GM23338 (cell line): ENCODE measurements around the gene ST6GALNAC6. TPM values are rescaled to one million over a fixed set of nuclear protein-coding genes. Genes with fewer than 3 reads are reported as not detected.
"Not testable (repeated sequence)": the region's sequence is repeated elsewhere in the genome, so short reads cannot be mapped to it uniquely, and the experiment has no call there.

Experiments
- ATAC-seq: fragments of 200-7000 bp; cut with Tn5 transposase; 3 replicates; pipeline ENCODE4 v1.9.1; 2020
- DNase-seq: peaks from one replicate; pipeline ENCODE4 v3.0.0-alpha.2; 2015; ENCODE audit warnings: low spot score
- H2AFZ ChIP-seq: fragments of 200-600 bp; sonication (generic); 2 replicates; pipeline ENCODE4 v1.8.0; 2016; ENCODE audit warnings: antibody characterized with exemption, mild to moderate bottlenecking, moderate library complexity
- H3F3A ChIP-seq: fragments of 200-600 bp; sonication (generic); replicated peaks from 2 replicates; pipeline ENCODE4 v1.8.0; 2017; ENCODE audit warnings: antibody characterized with exemption, mixed run types, low read depth
- H3K27ac ChIP-seq: fragments of 200-600 bp; sonication (generic); 2 replicates; pipeline ENCODE4 v1.6.1; 2016; ENCODE audit warnings: low read depth
- H3K27me3 ChIP-seq: fragments of 200-600 bp; sonication (generic); 2 replicates; pipeline ENCODE4 v1.8.0; 2016; ENCODE audit warnings: mild to moderate bottlenecking, mixed run types, moderate library complexity; ENCODE audit not compliant: insufficient read depth
- H3K36me3 ChIP-seq: fragments of 200-600 bp; sonication (generic); 2 replicates; pipeline ENCODE4 v1.8.0; 2016; ENCODE audit warnings: mild to moderate bottlenecking; ENCODE audit not compliant: insufficient read depth
- H3K4me1 ChIP-seq: fragments of 200-600 bp; sonication (generic); 2 replicates; pipeline ENCODE4 v1.8.0; 2016; ENCODE audit warnings: mild to moderate bottlenecking, moderate library complexity; ENCODE audit not compliant: insufficient read depth
- H3K4me2 ChIP-seq: fragments of 200-600 bp; sonication (generic); 2 replicates; pipeline ENCODE4 v1.7.1; 2017; ENCODE audit warnings: mixed run types
- H3K4me3 ChIP-seq: fragments of 200-600 bp; sonication (generic); 2 replicates; pipeline ENCODE4 v1.6.1; 2016; ENCODE audit warnings: mixed run types
- H3K79me2 ChIP-seq: fragments of 200-600 bp; sonication (generic); replicated peaks from 2 replicates; pipeline ENCODE4 v1.8.0; 2017; ENCODE audit warnings: mild to moderate bottlenecking; ENCODE audit not compliant: insufficient read depth
- H3K9me2 ChIP-seq: fragments of 200-600 bp; sonication (generic); 2 replicates; pipeline ENCODE4 v1.8.0; 2017; ENCODE audit not compliant: insufficient read depth
- H4K20me1 ChIP-seq: fragments of 200-600 bp; sonication (generic); replicated peaks from 2 replicates; pipeline ENCODE4 v1.8.0; 2017; ENCODE audit warnings: mild to moderate bottlenecking; ENCODE audit not compliant: insufficient read depth
- H3K27ac Mint-ChIP-seq: 2 replicates; pipeline ENCODE4 v1.8.0; 2020; ENCODE audit warnings: inconsistent platforms, mild to moderate bottlenecking, moderate library complexity, mixed read lengths
- H3K27me3 Mint-ChIP-seq: 3 replicates; pipeline ENCODE4 v1.8.0; 2022; ENCODE audit warnings: low read depth, mild to moderate bottlenecking, moderate library complexity, mixed read lengths, inconsistent platforms; ENCODE audit not compliant: insufficient read depth, poor library complexity
- H3K36me3 Mint-ChIP-seq: 3 replicates; pipeline ENCODE4 v1.8.0; 2021; ENCODE audit warnings: low read depth, mild to moderate bottlenecking, inconsistent platforms, moderate library complexity, mixed read lengths
- H3K4me1 Mint-ChIP-seq: 3 replicates; pipeline ENCODE4 v1.8.0; 2020; ENCODE audit warnings: mild to moderate bottlenecking, inconsistent platforms, mixed read lengths
- H3K4me3 Mint-ChIP-seq: 3 replicates; pipeline ENCODE4 v1.8.0; 2021; ENCODE audit warnings: moderate library complexity, mild to moderate bottlenecking, inconsistent platforms, mixed read lengths
- H3K9me3 Mint-ChIP-seq: 3 replicates; pipeline ENCODE4 v1.8.0; 2020; ENCODE audit warnings: moderate library complexity, mild to moderate bottlenecking, inconsistent platforms, mixed read lengths
- EZH2 ChIP-seq: fragments of 200-600 bp; sonication (generic); IDR thresholded peaks from one replicate; pipeline ENCODE4 v1.8.0; 2017; ENCODE audit warnings: antibody characterized with exemption, mild to moderate bottlenecking, low read depth; ENCODE audit not compliant: unreplicated experiment
- EZH2phosphoT487 ChIP-seq: fragments of 200-600 bp; sonication (generic); IDR thresholded peaks from one replicate; pipeline ENCODE4 v1.8.1; 2018; ENCODE audit warnings: antibody characterized with exemption; ENCODE audit not compliant: unreplicated experiment
- JUNB ChIP-seq: IDR thresholded peaks from one replicate; pipeline ENCODE4 v1.6.1; 2016; ENCODE audit warnings: antibody characterized with exemption; ENCODE audit not compliant: unreplicated experiment
- NANOG ChIP-seq: IDR thresholded peaks from 2 replicates; pipeline ENCODE4 v1.6.1; 2016; ENCODE audit warnings: antibody characterized with exemption, borderline replicate concordance
- POLR2AphosphoS5 ChIP-seq: IDR thresholded peaks from 2 replicates; pipeline ENCODE4 v1.6.1; 2016; ENCODE audit warnings: antibody characterized with exemption, low read depth
- STAT1 ChIP-seq: IDR thresholded peaks from one replicate; pipeline ENCODE4 v1.6.1; 2016; ENCODE audit warnings: antibody characterized with exemption; ENCODE audit not compliant: unreplicated experiment
- ZNF114 ChIP-seq: fragments of 250-450 bp; sonication (Bioruptor Pico); IDR thresholded peaks from 2 replicates; pipeline ENCODE4 v1.5.0; 2020; ENCODE audit warnings: mild to moderate bottlenecking, moderate library complexity
- polyA plus RNA-seq: library from polyadenylated mRNA; unstranded; fragments of >200 nt; fragmentation: Nextera tagmentation; extraction: Ambion mirVana; gene quantifications from 2 replicates; pipeline ENCODE4 v1.2.1, GENCODE V29; 2016
- total RNA-seq: library from RNA; depleted of rRNA; stranded (reverse); fragments of >200 nt; shearing (Covaris generic); gene quantifications from 2 replicates; pipeline ENCODE4 v1.2.3, GENCODE V29; 2014
- TF ChIP-seq, protein P1 (sequence below): fragments of 250-450 bp; sonication (Bioruptor Pico); IDR thresholded peaks from 2 replicates; pipeline ENCODE4 v1.5.0; 2020; ENCODE audit warnings: mild to moderate bottlenecking, moderate library complexity
- TF ChIP-seq, protein P2 (sequence below): IDR thresholded peaks from 2 replicates; pipeline ENCODE4 v1.6.1; 2016; ENCODE audit warnings: antibody characterized with exemption
- TF ChIP-seq, protein P3 (sequence below): IDR thresholded peaks from one replicate; pipeline ENCODE4 v1.6.1; 2018; ENCODE audit warnings: antibody characterized with exemption; ENCODE audit not compliant: unreplicated experiment

ST6GALNAC6 gene
- total and polyA plus RNA-seq, 2 experiments from 2014 or later: 20.7 to 39.2 TPM

DNA sequence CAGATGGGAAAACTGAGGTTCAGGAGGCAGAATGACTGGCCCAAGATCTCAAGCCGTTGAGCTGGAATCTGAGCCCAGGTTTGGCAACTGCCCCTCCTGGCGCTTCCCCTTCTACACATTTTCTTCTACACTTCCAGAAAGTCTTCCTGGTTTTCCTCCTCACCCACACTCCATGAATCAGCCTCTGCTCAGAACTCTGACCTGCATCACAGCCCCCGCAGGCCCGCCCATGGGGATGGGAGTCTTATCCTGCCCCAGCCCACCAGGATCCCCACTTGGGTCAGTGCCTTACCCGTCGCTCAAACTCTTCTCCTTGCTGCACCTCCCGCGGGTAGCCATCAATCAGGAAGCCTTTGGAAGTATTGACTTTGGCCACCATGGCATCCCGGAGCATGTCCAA is 27.9 kb downstream of the ST6GALNAC6 start (continued):
- TF ChIP-seq, protein P1, sequence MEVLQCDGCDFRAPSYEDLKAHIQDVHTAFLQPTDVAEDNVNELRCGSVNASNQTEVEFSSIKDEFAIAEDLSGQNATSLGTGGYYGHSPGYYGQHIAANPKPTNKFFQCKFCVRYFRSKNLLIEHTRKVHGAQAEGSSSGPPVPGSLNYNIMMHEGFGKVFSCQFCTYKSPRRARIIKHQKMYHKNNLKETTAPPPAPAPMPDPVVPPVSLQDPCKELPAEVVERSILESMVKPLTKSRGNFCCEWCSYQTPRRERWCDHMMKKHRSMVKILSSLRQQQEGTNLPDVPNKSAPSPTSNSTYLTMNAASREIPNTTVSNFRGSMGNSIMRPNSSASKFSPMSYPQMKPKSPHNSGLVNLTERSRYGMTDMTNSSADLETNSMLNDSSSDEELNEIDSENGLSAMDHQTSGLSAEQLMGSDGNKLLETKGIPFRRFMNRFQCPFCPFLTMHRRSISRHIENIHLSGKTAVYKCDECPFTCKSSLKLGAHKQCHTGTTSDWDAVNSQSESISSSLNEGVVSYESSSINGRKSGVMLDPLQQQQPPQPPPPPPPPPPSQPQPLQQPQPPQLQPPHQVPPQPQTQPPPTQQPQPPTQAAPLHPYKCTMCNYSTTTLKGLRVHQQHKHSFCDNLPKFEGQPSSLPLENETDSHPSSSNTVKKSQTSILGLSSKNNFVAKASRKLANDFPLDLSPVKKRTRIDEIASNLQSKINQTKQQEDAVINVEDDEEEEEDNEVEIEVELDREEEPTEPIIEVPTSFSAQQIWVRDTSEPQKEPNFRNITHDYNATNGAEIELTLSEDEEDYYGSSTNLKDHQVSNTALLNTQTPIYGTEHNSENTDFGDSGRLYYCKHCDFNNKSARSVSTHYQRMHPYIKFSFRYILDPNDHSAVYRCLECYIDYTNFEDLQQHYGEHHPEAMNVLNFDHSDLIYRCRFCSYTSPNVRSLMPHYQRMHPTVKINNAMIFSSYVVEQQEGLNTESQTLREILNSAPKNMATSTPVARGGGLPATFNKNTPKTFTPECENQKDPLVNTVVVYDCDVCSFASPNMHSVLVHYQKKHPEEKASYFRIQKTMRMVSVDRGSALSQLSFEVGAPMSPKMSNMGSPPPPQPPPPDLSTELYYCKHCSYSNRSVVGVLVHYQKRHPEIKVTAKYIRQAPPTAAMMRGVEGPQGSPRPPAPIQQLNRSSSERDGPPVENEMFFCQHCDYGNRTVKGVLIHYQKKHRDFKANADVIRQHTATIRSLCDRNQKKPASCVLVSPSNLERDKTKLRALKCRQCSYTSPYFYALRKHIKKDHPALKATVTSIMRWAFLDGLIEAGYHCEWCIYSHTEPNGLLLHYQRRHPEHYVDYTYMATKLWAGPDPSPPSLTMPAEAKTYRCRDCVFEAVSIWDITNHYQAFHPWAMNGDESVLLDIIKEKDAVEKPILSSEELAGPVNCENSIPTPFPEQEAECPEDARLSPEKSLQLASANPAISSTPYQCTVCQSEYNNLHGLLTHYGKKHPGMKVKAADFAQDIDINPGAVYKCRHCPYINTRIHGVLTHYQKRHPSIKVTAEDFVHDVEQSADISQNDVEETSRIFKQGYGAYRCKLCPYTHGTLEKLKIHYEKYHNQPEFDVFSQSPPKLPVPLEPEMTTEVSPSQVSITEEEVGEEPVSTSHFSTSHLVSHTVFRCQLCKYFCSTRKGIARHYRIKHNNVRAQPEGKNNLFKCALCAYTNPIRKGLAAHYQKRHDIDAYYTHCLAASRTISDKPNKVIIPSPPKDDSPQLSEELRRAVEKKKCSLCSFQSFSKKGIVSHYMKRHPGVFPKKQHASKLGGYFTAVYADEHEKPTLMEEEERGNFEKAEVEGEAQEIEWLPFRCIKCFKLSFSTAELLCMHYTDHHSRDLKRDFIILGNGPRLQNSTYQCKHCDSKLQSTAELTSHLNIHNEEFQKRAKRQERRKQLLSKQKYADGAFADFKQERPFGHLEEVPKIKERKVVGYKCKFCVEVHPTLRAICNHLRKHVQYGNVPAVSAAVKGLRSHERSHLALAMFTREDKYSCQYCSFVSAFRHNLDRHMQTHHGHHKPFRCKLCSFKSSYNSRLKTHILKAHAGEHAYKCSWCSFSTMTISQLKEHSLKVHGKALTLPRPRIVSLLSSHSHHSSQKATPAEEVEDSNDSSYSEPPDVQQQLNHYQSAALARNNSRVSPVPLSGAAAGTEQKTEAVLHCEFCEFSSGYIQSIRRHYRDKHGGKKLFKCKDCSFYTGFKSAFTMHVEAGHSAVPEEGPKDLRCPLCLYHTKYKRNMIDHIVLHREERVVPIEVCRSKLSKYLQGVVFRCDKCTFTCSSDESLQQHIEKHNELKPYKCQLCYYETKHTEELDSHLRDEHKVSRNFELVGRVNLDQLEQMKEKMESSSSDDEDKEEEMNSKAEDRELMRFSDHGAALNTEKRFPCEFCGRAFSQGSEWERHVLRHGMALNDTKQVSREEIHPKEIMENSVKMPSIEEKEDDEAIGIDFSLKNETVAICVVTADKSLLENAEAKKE: no peak
- TF ChIP-seq JUNB (no peak), NANOG (no peak), ZNF114 (CRISPR knock-in tag) (no peak), EZH2phosphoT487 (no peak), STAT1 (no peak)
- TF ChIP-seq, protein P2, sequence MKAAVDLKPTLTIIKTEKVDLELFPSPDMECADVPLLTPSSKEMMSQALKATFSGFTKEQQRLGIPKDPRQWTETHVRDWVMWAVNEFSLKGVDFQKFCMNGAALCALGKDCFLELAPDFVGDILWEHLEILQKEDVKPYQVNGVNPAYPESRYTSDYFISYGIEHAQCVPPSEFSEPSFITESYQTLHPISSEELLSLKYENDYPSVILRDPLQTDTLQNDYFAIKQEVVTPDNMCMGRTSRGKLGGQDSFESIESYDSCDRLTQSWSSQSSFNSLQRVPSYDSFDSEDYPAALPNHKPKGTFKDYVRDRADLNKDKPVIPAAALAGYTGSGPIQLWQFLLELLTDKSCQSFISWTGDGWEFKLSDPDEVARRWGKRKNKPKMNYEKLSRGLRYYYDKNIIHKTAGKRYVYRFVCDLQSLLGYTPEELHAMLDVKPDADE: no peak

DNA sequence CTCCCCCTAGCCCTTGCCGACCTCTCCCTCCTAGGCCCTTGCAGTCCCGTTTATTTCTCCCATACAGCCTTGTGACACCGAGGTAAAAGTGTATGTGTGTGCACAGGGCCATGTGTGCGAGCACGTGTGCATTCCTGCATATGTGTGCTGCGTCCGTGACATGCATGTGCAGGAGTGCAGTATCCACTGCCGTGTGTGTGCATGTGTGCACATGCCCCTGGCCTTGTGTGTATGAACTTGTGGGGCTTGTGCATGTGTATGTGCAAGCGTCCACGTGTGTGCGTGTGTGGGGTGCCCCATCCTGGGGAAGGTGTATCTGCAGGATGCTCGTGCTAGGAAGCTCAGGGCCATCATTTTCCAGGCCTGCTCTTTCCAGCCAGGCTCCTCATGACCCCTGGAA is 28.5 kb downstream of the ST6GALNAC6 start:
- Histone ChIP-seq H4K20me1 (no peaks in the 10 kb centered on the region), H3K27ac (no peak overlapping the region), H3F3A (no peaks in the 10 kb centered on the region), H2AFZ (no peak overlapping the region), H3K36me3 (no peaks in the 10 kb centered on the region), H3K4me2 (no peak overlapping the region), H3K4me3 (no peak overlapping the region), H3K27me3 (no peaks in the 10 kb centered on the region), H3K4me1 (no peaks in the 10 kb centered on the region; the same call in 1 of the 2 replicates), H3K9me2 (no peaks in the 10 kb centered on the region), H3K79me2 (no peaks in the 10 kb centered on the region)
- no peaks in the 10 kb centered on the region for H3K9me3 Mint-ChIP-seq
- TF ChIP-seq EZH2 (no peak), JUNB (no peak), EZH2phosphoT487 (no peak), POLR2AphosphoS5 (no peak)
- TF ChIP-seq, protein P3, sequence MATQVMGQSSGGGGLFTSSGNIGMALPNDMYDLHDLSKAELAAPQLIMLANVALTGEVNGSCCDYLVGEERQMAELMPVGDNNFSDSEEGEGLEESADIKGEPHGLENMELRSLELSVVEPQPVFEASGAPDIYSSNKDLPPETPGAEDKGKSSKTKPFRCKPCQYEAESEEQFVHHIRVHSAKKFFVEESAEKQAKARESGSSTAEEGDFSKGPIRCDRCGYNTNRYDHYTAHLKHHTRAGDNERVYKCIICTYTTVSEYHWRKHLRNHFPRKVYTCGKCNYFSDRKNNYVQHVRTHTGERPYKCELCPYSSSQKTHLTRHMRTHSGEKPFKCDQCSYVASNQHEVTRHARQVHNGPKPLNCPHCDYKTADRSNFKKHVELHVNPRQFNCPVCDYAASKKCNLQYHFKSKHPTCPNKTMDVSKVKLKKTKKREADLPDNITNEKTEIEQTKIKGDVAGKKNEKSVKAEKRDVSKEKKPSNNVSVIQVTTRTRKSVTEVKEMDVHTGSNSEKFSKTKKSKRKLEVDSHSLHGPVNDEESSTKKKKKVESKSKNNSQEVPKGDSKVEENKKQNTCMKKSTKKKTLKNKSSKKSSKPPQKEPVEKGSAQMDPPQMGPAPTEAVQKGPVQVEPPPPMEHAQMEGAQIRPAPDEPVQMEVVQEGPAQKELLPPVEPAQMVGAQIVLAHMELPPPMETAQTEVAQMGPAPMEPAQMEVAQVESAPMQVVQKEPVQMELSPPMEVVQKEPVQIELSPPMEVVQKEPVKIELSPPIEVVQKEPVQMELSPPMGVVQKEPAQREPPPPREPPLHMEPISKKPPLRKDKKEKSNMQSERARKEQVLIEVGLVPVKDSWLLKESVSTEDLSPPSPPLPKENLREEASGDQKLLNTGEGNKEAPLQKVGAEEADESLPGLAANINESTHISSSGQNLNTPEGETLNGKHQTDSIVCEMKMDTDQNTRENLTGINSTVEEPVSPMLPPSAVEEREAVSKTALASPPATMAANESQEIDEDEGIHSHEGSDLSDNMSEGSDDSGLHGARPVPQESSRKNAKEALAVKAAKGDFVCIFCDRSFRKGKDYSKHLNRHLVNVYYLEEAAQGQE: no peak
- H3K36me3 Mint-ChIP-seq: 0 out of 3 replicates have a peak, but pooled peaks cover 4% of the 10 kb centered on the region
- DNase-seq (no peak), ATAC-seq (no peak)
- H3K27me3 Mint-ChIP-seq: peaks cover 15% of the 10 kb centered on the region
- peaks cover 20% of the 10 kb centered on the region for H3K4me1 Mint-ChIP-seq
- no peak overlapping the region for H3K27ac Mint-ChIP-seq
- no peak overlapping the region for H3K4me3 Mint-ChIP-seq

DNA sequence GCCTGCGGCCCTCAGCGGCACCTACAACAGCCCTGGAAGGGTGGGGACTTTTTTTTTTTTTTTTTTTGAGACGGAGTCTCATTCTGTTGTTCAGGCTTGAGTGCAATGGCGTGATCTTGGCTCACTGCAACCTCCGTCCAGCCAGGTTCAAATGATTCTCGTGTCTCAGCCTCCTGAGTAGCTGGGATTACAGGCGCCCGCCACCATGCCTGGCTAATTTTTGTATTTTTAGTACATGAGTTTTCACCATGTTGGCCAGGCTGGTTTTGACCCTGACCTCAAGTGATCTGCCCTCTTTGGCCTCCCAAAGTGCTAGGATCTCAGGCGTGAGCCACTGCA is 29.3 kb downstream of the ST6GALNAC6 start:
- H3K27me3 Mint-ChIP-seq: peaks cover 12% of the 10 kb centered on the region

More for the DNA sequence above, 29.3 kb downstream of the ST6GALNAC6 start:
- H3K79me2 ChIP-seq, H2AFZ ChIP-seq, H4K20me1 ChIP-seq, ATAC-seq, H3K27ac ChIP-seq, H3K9me2 ChIP-seq, H3K4me2 ChIP-seq, H3K4me3 Mint-ChIP-seq, H3K36me3 ChIP-seq, H3F3A ChIP-seq, DNase-seq, H3K4me1 ChIP-seq, H3K4me3 ChIP-seq, H3K36me3 Mint-ChIP-seq, H3K9me3 Mint-ChIP-seq, H3K27ac Mint-ChIP-seq, H3K27me3 ChIP-seq: not testable (repeated sequence)
- H3K4me1 Mint-ChIP-seq: peaks cover 20% of the 10 kb centered on the region
